C4-2B (cell line): ENCODE results near the gene RPS27L.

ENCODE experiments used
- ZFX ChIP-seq: fragments of 450-650 bp; IDR thresholded peaks from 2 replicates; pipeline ENCODE4 v1.6.1; 2017
- TF ChIP-seq, protein P1 (sequence below): fragments of 450-650 bp; conservative IDR thresholded peaks from 2 replicates; pipeline ENCODE4 v1.5.1; 2017; ENCODE audit warnings: mild to moderate bottlenecking

DNA sequence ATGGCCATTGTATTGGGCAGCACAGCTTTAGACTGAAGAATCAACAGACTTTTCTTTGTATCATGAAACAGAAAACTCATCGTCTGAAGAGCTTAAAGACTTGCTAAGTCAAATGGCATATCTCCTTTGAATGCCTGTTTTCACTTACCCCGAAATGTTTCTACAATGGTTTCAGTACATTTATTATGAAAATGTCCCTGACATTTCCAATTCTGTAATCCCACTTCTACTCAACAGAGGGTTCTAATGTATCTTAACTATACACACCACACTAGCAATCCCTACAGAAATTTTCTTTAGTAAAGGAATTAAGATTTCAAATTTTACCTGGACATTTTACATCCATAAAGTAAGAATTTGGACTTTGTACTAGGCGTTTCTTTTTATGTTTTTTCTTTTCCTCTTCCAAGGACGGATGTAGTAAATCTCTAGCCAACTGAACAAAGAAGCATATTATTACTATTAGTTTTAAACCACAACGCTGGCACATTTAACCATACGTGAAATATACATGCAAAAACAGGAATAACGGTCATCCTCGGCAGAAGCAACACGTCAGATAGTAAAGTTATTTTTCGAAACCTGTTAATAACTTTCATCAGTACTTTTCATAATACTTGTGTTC is 1.1 kb downstream of the RPS27L start:
- TF ChIP-seq, protein P1, sequence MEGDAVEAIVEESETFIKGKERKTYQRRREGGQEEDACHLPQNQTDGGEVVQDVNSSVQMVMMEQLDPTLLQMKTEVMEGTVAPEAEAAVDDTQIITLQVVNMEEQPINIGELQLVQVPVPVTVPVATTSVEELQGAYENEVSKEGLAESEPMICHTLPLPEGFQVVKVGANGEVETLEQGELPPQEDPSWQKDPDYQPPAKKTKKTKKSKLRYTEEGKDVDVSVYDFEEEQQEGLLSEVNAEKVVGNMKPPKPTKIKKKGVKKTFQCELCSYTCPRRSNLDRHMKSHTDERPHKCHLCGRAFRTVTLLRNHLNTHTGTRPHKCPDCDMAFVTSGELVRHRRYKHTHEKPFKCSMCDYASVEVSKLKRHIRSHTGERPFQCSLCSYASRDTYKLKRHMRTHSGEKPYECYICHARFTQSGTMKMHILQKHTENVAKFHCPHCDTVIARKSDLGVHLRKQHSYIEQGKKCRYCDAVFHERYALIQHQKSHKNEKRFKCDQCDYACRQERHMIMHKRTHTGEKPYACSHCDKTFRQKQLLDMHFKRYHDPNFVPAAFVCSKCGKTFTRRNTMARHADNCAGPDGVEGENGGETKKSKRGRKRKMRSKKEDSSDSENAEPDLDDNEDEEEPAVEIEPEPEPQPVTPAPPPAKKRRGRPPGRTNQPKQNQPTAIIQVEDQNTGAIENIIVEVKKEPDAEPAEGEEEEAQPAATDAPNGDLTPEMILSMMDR, result no peak
- no peak for TF ChIP-seq ZFX
